ENCODE measurements around the gene PLPPR2.

The PLPPR2 gene

DNA sequence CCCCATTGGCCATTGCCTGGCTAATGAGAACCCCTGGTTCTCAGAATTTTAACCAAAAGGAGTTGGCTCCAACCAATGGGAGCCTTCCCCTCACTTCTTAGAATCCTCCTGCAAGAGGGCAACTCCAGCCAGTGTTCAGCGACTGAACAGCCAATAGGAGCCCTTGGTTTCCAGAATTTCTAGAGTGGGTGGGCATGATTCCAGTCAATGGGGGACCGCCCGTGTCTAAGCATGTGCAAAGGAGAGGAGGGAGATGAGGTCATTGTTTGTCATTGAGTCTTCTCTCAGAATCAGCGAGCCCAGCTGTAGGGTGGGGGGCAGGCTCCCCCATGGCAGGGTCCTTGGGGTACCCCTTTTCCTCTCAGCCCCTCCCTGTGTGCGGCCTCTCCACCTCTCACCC lies 9.7 kb downstream of the PLPPR2 start:
- TF ChIP-seq, protein P1, sequence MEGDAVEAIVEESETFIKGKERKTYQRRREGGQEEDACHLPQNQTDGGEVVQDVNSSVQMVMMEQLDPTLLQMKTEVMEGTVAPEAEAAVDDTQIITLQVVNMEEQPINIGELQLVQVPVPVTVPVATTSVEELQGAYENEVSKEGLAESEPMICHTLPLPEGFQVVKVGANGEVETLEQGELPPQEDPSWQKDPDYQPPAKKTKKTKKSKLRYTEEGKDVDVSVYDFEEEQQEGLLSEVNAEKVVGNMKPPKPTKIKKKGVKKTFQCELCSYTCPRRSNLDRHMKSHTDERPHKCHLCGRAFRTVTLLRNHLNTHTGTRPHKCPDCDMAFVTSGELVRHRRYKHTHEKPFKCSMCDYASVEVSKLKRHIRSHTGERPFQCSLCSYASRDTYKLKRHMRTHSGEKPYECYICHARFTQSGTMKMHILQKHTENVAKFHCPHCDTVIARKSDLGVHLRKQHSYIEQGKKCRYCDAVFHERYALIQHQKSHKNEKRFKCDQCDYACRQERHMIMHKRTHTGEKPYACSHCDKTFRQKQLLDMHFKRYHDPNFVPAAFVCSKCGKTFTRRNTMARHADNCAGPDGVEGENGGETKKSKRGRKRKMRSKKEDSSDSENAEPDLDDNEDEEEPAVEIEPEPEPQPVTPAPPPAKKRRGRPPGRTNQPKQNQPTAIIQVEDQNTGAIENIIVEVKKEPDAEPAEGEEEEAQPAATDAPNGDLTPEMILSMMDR (IDR thresholded peaks at IDR 0.05; ENCODE audit: insufficient read depth, low read depth, low read length, missing control alignments): no peak
- H3K4me3 ChIP-seq (ENCODE audit: low read length): no peak overlapping the region
- DNase-seq (ENCODE audit: low read depth): no peak

DNA sequence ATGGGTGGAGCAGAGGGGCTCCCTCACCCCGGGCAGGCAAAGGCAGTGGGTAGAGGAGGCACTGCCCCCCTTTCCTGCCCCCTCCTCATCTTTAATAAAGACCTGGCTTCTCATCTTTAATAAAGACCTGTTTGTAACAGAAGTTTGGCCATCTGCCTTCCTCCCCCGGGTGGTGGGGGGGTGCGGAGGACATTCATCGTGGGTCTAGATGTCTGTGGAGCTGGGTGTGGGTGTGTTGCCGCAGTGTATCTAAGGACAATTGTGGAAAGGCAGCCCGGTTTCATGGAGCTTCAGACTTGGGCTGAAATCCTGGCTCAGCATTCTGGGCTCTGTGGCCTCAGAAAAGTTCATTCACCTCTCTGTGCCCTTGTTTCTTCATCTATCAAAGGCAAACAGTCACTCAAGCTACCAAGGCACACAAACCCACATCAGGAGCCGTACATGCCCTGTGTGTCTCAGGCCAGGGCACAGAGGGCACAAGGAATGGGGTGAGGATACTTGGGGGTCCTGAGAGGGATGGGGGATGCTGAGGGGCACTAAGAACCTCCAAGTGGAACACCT lies 10.4 kb downstream of the PLPPR2 start:
- TF ChIP-seq, protein P1 (IDR thresholded peaks at IDR 0.05; ENCODE audit: insufficient read depth, low read depth, low read length, missing control alignments): no peak
- H3K4me3 ChIP-seq (ENCODE audit: low read length): no peak overlapping the region
- no peak for DNase-seq (ENCODE audit: low read depth)

DNA sequence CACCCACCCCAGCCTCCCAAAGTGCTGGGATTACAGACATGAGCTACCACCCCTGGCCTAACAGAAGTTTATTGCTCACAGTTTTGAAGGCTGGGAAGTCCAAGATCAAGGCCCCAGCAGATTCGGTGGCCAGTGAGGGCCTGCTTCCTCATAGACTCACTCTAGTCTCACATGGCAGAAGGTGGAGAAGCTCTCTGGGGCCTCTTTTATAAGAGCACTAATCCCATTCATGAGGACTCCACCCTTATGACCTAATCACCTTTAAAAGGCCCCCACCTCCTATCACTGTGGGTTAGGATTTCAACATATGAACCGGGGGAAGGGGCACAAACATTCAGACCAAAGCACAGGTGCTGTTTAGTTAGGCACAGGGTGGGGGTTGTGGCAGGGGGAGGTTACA lies 12.3 kb downstream of the PLPPR2 start:
- no peak for DNase-seq (ENCODE audit: low read depth)
- TF ChIP-seq, protein P1 (IDR thresholded peaks at IDR 0.05; ENCODE audit: insufficient read depth, low read depth, low read length, missing control alignments): no peak
- no peak overlapping the region for H3K4me3 ChIP-seq (ENCODE audit: low read length)

DNA sequence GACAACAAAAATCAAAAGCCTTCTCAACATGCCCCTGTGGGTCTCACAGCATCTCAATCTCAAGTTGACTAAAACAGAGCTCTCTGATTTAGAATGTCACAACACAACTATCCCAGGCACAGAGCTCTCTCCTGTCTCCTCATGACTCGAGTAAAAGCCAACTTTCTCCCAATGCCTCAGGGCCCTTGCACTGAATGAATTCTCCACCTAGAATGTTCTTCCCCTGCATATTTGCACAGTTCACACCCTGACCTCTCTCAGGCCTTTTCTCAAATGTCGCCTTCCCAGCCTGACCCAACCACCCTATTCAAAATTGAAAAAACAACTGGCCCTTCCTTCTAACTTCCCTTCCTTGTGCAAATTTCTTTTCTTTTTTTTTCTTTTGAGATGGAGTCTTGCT lies 15.5 kb downstream of the PLPPR2 start:
- no peak overlapping the region for H3K4me3 ChIP-seq (ENCODE audit: low read length)
- TF ChIP-seq, protein P1 (IDR thresholded peaks at IDR 0.05; ENCODE audit: insufficient read depth, low read depth, low read length, missing control alignments): no peak
- no peak for DNase-seq (ENCODE audit: low read depth)

DNA sequence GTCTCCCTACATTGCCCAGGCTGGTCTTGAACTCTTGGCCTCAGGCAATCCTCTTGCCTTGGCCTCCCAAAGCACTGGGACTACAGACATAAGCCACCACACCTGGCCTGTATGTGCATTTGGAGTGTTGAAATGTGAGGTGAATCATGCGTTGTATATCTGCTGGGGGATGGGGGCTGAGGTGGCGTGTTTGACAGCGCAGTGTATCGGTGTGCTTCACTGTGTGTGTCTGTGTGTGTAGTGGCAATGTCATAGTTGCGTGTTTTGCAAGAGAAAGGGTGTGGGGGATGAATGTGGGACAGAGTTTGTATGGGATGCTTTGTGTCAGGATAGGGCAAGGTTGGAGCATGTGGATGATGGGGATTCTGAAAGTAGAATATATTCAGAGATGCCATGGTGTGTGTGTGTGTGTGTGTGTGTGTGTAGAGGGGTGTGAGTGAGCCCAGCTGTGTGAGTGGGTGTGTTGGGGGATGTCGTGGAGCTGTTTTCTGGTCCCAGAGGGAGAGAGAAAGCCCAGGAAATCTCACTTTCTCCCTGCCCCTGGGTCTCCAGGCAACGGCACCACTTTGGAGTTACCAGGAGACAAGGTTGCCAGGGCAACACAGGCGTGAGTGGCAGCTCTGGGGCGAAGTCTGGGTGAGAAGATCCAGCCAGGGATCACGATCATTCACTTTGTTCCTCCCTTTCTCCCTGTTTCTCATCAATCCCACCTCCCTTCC lies 18.1 kb downstream of the PLPPR2 start:
- DNase-seq (ENCODE audit: low read depth): peak; percentile 82
- H3K4me3 ChIP-seq (ENCODE audit: low read length): no peak overlapping the region
- TF ChIP-seq, protein P1 (IDR thresholded peaks at IDR 0.05; ENCODE audit: insufficient read depth, low read depth, low read length, missing control alignments): no peak

DNA sequence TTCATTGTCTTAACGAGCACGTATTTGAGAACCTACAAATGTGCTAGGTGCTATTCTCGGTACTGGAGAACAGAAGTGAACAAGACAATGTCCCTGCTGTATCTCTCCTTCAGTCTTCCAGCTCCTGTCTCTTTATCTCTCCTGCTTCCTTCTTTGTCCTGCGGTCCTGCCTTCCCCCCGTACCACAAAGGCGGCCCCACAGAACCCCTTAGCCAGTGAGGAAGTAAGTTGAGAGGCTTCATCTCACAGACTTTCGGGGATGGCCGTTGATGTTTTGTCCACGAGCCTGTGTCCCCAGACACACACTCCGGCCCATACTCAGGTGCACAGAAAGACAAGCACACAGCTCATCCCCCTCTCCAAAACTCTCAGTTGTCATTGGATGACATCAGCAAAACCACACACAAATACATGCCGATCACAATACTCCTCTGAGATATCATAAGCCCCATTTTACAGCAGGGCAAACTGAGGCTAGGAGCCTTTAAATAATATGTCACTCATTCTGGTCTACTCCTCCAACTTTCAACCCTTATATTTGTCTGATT lies 18.7 kb downstream of the PLPPR2 start:
- TF ChIP-seq, protein P1 (IDR thresholded peaks at IDR 0.05; ENCODE audit: insufficient read depth, low read depth, low read length, missing control alignments): no peak
- peak overlapping the region; percentile 53 for H3K4me3 ChIP-seq (ENCODE audit: low read length)
- no peak for DNase-seq (ENCODE audit: low read depth)

All from epithelial cell of esophagus (primary cell).